Mucosa of rectum (tissue), 2 donors: Measurements from ENCODE around the gene GPR101.
"Not testable (repeated sequence)": the region's sequence is repeated elsewhere in the genome, so short reads cannot be mapped to it uniquely, and the experiment has no call there.

Source experiments
- H3K27ac ChIP-seq, 2 donors: one replicate each; pipeline ENCODE4 v1.7.0; 2013; ENCODE audit warnings: inconsistent platforms in 2 of 2, low read depth in 2 of 2, low read length in 2 of 2
- H3K27me3 ChIP-seq, 2 donors: one replicate each; pipeline ENCODE4 v1.7.0; 2013; ENCODE audit warnings: low read length in 2 of 2; ENCODE audit not compliant: control insufficient read depth in 2 of 2, insufficient read depth in 2 of 2
- H3K36me3 ChIP-seq, 2 donors: one replicate each; pipeline ENCODE4 v1.7.0; 2013; ENCODE audit warnings: low read length in 2 of 2; ENCODE audit not compliant: control insufficient read depth in 2 of 2, insufficient read depth in 2 of 2
- H3K4me1 ChIP-seq, 2 donors: one replicate each; pipeline ENCODE4 v1.7.0; 2013; ENCODE audit warnings: low read length in 2 of 2, mild to moderate bottlenecking in 1 of 2; ENCODE audit not compliant: control insufficient read depth in 2 of 2, insufficient read depth in 2 of 2
- H3K4me3 ChIP-seq, 2 donors: one replicate each; pipeline ENCODE4 v1.7.0; 2013; ENCODE audit warnings: low read length in 2 of 2
- H3K9ac ChIP-seq, 2 donors: one replicate each; pipeline ENCODE4 v1.7.0; 2013; ENCODE audit warnings: low read length in 2 of 2, low read depth in 1 of 2, mild to moderate bottlenecking in 1 of 2
- H3K9me3 ChIP-seq, 2 donors: one replicate each; pipeline ENCODE4 v1.7.0; 2013; ENCODE audit warnings: low read length in 2 of 2; ENCODE audit not compliant: control insufficient read depth in 2 of 2
- donor health status: healthy.
- donor health status: Normal muscosa, but diverticular disease.

GPR101 gene

DNA sequence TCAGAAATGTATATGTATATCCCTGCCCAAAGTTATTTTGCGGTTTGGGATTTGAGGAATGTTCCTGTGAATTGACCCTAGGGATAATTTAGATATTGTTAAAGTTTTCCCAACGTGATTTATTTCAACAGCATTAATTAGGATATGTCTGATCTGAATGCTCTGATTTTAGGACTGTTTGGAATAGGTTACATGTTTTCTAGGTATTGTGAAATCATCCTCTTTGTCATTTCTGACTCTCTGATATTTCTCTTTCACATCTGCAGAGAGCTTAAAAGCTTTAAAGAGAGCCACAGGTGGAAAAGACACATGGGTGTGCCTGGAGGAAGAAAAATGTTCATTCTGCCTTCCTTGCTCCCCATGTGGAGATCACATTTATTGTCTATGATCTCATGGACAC, 5.1 kb downstream of the GPR101 start:
- H3K9ac ChIP-seq: no peak overlapping the region
- no peak overlapping the region for H3K27ac ChIP-seq
- no peaks in the 10 kb centered on the region for H3K36me3 ChIP-seq

DNA sequence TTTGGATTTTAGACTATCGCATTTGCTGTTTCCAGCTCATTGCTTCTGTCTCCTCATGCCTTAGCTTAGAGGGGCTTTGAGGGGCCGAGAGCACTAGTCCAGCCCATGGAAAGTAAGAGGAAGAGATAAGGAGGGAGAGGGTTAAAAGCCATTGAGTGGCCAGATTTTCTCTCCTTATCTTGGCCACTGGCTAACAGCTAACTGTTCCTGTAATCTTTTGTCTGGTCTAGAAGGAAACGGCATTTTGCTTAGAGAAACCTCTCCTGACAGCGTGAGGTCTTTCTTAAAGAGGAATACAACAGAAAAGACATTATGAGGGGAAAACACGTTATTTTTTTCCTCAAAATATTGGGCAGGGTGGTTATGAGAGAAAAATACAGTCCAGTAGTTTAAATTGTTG, 7.9 kb downstream of the GPR101 start:
- Histone ChIP-seq H3K9me3 (no peaks in the 10 kb centered on the region), H3K27ac (no peak overlapping the region), H3K36me3 (no peaks in the 10 kb centered on the region), H3K9ac (no peak overlapping the region), H3K27me3 (peaks cover 7 to 22% of the 10 kb centered on the region in 2 donors), H3K4me3 (no peak overlapping the region), H3K4me1 (no peaks in the 10 kb centered on the region)

More for the DNA sequence above, 5.1 kb downstream of the GPR101 start:
- Histone ChIP-seq H3K4me3 (no peak overlapping the region), H3K4me1 (no peaks in the 10 kb centered on the region), H3K9me3 (no peaks in the 10 kb centered on the region), H3K27me3 (peaks cover 27 to 37% of the 10 kb centered on the region in 2 donors)

- not testable (repeated sequence) for H3K36me3 ChIP-seq, H3K27ac ChIP-seq, H3K27me3 ChIP-seq, H3K4me1 ChIP-seq, H3K4me3 ChIP-seq, H3K9ac ChIP-seq, H3K9me3 ChIP-seq
Measured at GRCh38 chrX:137000236-137000635, 33.6 kb downstream of the GPR101 start.

GRCh38 chrX:136999024-136999423, 34.8 kb downstream of the GPR101 start:
- H3K36me3 ChIP-seq: no peaks in the 10 kb centered on the region
- no peaks in the 10 kb centered on the region for H3K4me1 ChIP-seq
- no peaks in the 10 kb centered on the region for H3K9me3 ChIP-seq

More at GRCh38 chrX:136999024-136999423, 34.8 kb downstream of the GPR101 start:
- no peak overlapping the region for H3K9ac ChIP-seq
- H3K27me3 ChIP-seq: no peaks in the 10 kb centered on the region
- no peak overlapping the region for H3K27ac ChIP-seq
- H3K4me3 ChIP-seq: no peak overlapping the region
